Measurements from ENCODE around the gene RAD51AP2.

Gene RAD51AP2

GRCh38 chr2:17482651-17483050 is 35.6 kb downstream of the RAD51AP2 start:
- H3K4me1 ChIP-seq, result no peaks in the 10 kb centered on the region
- H3K36me3 ChIP-seq, result no peaks in the 10 kb centered on the region
- no peak overlapping the region for H3K4me3 ChIP-seq
- no peaks in the 10 kb centered on the region for H4K20me1 ChIP-seq
- TF ChIP-seq Cebpa-rat (IDR thresholded peaks at IDR 0.05), result no peak
- no peak overlapping the region for H3K4me2 ChIP-seq
- no peak overlapping the region for H3K9ac ChIP-seq
- no peak overlapping the region for H3K27ac ChIP-seq
- no peaks in the 10 kb centered on the region for H3K9me3 ChIP-seq (replicated peaks in 1 of 11)
- no peaks in the 10 kb centered on the region for H3K27me3 ChIP-seq

DNA sequence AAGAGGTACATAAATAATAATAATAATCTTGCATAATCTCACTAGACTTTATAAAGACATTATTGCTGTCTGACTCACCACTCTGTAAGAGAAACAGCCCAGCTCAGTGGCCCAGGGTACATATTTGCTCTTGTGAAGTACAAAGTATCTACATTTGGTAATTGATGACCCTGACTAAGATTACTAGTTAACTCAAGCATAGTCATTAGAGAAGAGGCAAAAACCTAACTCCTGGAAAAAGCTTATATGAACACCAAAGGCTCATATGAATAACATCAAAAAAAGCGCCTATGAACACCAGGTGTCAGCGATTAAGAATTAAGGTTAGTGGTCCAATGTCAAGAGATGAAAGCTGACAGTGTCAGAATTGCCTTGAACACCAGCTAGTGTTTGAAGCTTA is 38.4 kb downstream of the RAD51AP2 start:
- Histone ChIP-seq H3K36me3 (no peaks in the 10 kb centered on the region), H3K9me3 (replicated peaks in 1 of 11) (no peaks in the 10 kb centered on the region), H3K27me3 (no peaks in the 10 kb centered on the region), H3K27ac (no peak overlapping the region), H4K20me1 (no peaks in the 10 kb centered on the region), H3K9ac (no peak overlapping the region), H3K4me3 (no peak overlapping the region), H3K4me1 (peaks cover 0 to 7% (median 0%) of the 10 kb centered on the region in 10 experiments; a peak in 2 of 20 replicates), H3K4me2 (no peak overlapping the region)
- TF ChIP-seq Cebpa-rat (IDR thresholded peaks at IDR 0.05), result no peak

DNA sequence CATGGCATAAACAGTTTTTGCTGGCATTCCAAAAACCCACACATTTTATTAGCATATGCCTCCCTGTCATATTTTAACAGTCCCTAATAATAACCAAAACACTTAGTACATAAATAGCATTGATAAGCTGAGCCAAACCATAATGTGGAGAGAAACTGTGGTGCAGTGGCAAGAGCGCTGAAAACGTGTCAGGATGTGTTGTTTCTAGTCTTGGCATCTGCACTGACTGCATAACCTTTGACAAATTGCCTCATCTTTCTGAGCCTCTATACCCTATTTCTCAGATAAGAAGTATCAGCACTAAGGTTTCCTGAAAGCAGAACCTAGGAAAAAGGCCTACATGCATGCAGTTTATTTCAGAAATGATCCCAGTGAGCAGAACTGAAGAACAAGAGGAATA is 41.4 kb downstream of the RAD51AP2 start:
- Histone ChIP-seq H3K36me3 (no peaks in the 10 kb centered on the region), H3K4me1 (peaks cover 0 to 7% (median 0%) of the 10 kb centered on the region in 10 experiments; a peak in 2 of 20 replicates), H3K4me2 (no peak overlapping the region), H3K27me3 (no peaks in the 10 kb centered on the region), H3K4me3 (no peak overlapping the region), H3K27ac (no peak overlapping the region), H3K9me3 (replicated peaks in 1 of 11) (no peaks in the 10 kb centered on the region), H4K20me1 (no peaks in the 10 kb centered on the region), H3K9ac (no peak overlapping the region)
- TF ChIP-seq Cebpa-rat (IDR thresholded peaks at IDR 0.05), result no peak

DNA sequence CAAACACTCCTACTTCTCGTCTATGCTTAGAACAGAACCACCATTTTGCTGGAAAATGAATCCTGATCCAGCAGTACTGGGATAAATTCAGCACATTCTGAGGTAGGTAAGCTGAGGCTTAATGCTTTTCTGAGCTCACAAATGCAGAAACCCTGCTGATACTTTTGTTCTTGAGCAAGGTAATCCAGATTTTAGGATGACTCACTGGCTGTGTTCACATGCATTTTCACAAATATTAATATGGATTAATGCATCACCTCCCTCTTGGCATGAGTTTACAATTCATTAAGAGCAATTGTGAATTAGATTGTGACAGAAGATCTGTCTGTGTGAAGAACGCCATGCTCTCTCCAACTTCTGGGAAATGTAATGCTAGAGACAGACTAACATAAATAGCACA is 42.2 kb downstream of the RAD51AP2 start:
- Histone ChIP-seq H3K27ac (no peak overlapping the region), H3K4me1 (peaks cover 0 to 12% (median 0%) of the 10 kb centered on the region in 10 experiments; a peak in 3 of 20 replicates), H3K36me3 (no peaks in the 10 kb centered on the region), H3K9ac (no peak overlapping the region), H4K20me1 (no peaks in the 10 kb centered on the region), H3K4me2 (no peak overlapping the region), H3K4me3 (no peak overlapping the region), H3K27me3 (no peaks in the 10 kb centered on the region), H3K9me3 (replicated peaks in 1 of 11) (peaks cover under 1 to 4% (median 2%) of the 10 kb centered on the region in 11 experiments; a peak in 21 of 22 replicates)
- TF ChIP-seq Cebpa-rat (IDR thresholded peaks at IDR 0.05), result no peak

GRCh38 chr2:17475286-17475685 is 43.0 kb downstream of the RAD51AP2 start:
- Histone ChIP-seq H3K4me1 (peaks cover 0 to 13% (median 0%) of the 10 kb centered on the region in 10 experiments; a peak in 3 of 20 replicates), H3K36me3 (no peaks in the 10 kb centered on the region), H3K4me3 (no peak overlapping the region), H3K9ac (no peak overlapping the region), H3K27me3 (no peaks in the 10 kb centered on the region), H3K4me2 (no peak overlapping the region), H4K20me1 (no peaks in the 10 kb centered on the region), H3K27ac (no peak overlapping the region), H3K9me3 (replicated peaks in 1 of 11) (peaks cover 9 to 12% (median 10%) of the 10 kb centered on the region in 11 experiments)
- TF ChIP-seq Cebpa-rat (IDR thresholded peaks at IDR 0.05), result no peak

DNA sequence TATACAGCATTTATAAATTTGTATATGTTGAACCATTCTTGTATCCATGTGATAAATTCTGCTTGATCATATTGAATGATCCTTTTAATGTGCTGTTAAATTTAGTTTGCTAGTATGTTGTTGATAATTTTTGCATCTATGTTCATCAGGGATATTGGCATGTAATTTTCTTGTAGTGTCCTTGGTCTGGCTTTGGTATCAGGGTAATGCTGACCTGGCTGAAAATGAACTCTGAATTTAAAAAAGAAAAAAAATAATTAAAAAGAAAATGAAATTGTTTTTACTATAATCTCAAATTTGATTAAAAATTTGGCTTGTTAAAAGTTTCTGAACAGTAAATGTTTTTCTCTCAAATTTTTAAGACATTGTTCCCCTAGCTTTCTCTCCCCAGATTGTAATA is 46.3 kb downstream of the RAD51AP2 start:
- no peak overlapping the region for H3K27ac ChIP-seq
- peaks cover 0 to 13% (median 0%) of the 10 kb centered on the region in 10 experiments; a peak in 3 of 20 replicates for H3K4me1 ChIP-seq
- H3K4me2 ChIP-seq, result no peak overlapping the region
- no peak for TF ChIP-seq Cebpa-rat (IDR thresholded peaks at IDR 0.05)
- H3K4me3 ChIP-seq, result no peak overlapping the region
- H3K36me3 ChIP-seq, result no peaks in the 10 kb centered on the region
- H4K20me1 ChIP-seq, result no peaks in the 10 kb centered on the region
- no peaks in the 10 kb centered on the region for H3K27me3 ChIP-seq
- H3K9ac ChIP-seq, result no peak overlapping the region
- peaks cover 19 to 34% (median 24%) of the 10 kb centered on the region in 11 experiments for H3K9me3 ChIP-seq (replicated peaks in 1 of 11)

DNA sequence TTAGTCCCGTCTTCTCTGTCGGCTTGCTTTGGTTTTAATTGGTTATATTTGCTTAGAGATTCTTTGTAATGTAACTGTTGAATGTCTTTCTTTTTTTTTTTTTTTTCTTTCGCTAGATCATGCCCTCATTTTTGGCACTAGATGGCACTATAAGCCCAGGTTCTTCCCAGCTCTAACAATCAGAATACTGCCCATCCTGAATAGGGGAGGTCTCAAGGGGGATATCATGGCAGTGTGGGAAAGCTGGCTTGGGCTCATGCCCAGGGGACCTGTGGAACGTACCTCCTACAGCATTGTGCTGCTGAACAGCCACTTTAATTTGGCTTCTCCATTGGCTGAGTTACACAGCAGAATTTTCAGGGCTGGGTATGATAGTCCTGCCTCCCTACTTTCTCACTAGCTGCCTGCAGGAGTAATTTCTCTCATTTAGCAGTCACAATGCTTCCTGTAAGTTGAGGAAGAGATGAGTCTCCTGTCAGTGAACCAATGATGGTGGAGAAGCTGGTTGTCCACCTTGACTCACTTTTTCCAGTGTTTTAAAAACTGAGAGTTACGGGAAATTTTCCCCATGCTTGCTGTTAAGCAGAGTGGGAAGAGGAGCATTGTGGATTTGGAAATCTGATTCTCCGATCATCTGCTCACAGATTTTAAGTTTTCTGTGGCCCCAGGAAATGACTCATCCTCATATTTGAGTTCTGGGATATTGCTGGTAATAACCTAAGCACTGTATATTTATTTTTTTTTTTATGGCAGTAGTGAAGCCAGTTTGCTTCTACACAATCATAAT is 47.2 kb downstream of the RAD51AP2 start:
- no peak for TF ChIP-seq Cebpa-rat (IDR thresholded peaks at IDR 0.05)
- peak overlapping the region in 2 of 11 experiments; percentile 23 to 32; a peak in 2 of 22 replicates for H3K4me2 ChIP-seq

DNA sequence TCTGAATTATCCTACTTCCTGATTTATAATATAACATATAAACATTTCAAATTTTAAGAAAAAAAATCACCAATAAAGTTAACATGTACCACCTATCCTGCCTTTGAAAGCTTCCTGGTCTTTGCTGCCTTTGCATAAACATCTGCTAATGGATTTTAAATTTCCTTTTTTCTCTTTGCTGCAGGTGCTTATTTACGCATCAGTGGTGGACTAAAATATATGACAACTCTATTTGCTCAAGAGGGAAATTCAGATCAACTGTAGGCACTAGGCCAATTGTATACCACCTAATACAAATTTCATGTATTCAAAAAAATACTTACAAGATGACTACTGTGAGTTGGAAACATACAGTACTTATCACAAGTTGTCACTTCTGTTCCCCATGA is 57.2 kb downstream of the RAD51AP2 start:
- Histone ChIP-seq H3K27me3 (no peaks in the 10 kb centered on the region), H3K27ac (no peak overlapping the region), H3K36me3 (no peaks in the 10 kb centered on the region), H3K9me3 (replicated peaks in 1 of 11) (no peaks in the 10 kb centered on the region), H3K9ac (no peak overlapping the region), H3K4me3 (no peak overlapping the region), H4K20me1 (no peaks in the 10 kb centered on the region), H3K4me1 (peaks cover 0 to 8% (median 0%) of the 10 kb centered on the region in 10 experiments; a peak in 4 of 20 replicates), H3K4me2 (peak overlapping the region in 2 of 11 experiments; percentile 8 to 11; a peak in 3 of 22 replicates)
- no peak for TF ChIP-seq Cebpa-rat (IDR thresholded peaks at IDR 0.05)

More for the DNA sequence above, 47.2 kb downstream of the RAD51AP2 start:
- Histone ChIP-seq H3K27me3 (no peaks in the 10 kb centered on the region), H3K4me3 (no peak overlapping the region), H3K9ac (no peak overlapping the region), H3K9me3 (replicated peaks in 1 of 11) (peaks cover 19 to 34% (median 24%) of the 10 kb centered on the region in 11 experiments), H3K36me3 (no peaks in the 10 kb centered on the region), H3K4me1 (peaks cover 0 to 13% (median 0%) of the 10 kb centered on the region in 10 experiments; a peak in 3 of 20 replicates), H4K20me1 (no peaks in the 10 kb centered on the region), H3K27ac (no peak overlapping the region)
